ENCODE data around the gene PTPRD. TPM values are rescaled to one million over a fixed set of nuclear protein-coding genes. Genes with fewer than 3 reads are reported as not detected.

PTPRD gene
- total and polyA plus RNA-seq, 9 of the 15 experiments (the other 6 are each of a cell fraction or from before 2014, with no cell fraction given), result 0.11 TPM; not detected in 8

GRCh38 chr9:10148796-10149195 lies 464.0 kb downstream of the PTPRD start:
- no peaks in the 10 kb centered on the region for H3K9me3 ChIP-seq (replicated peaks; ENCODE audit: control insufficient read depth, insufficient read depth, low read depth, low read length)
- no peaks in the 10 kb centered on the region for H4K20me1 ChIP-seq (replicated peaks; ENCODE audit: control insufficient read depth, insufficient read depth, low read length)
- in situ Hi-C loops (cut with MboI), result no loop called here
- H3K27me3 ChIP-seq (ENCODE audit: control insufficient read depth in 2 of 2, insufficient read depth in 2 of 2, low read length in 2 of 2), result no peaks in the 10 kb centered on the region
- no peak overlapping the region for H3K27ac ChIP-seq (ENCODE audit: extremely low read depth, low read depth, low read length)
- BruUV-seq (replicated peaks), result no TSS peak
- H3K79me2 ChIP-seq (ENCODE audit: control insufficient read depth, insufficient read depth, low read length), result no peaks in the 10 kb centered on the region
- POLR2A ChIA-PET, result no interaction called here
- H2AFZ ChIP-seq (ENCODE audit: low read depth, low read length), result no peak overlapping the region
- intact Hi-C loops (cut with micrococcal nuclease), result no loop called here
- no peaks in the 10 kb centered on the region for H3K4me1 ChIP-seq (replicated peaks in 1 of 2; ENCODE audit: control insufficient read depth in 2 of 2, insufficient read depth in 2 of 2, low read length in 2 of 2)
- CTCF ChIA-PET (ENCODE audit: low intra/inter-chr PET ratio), result no interaction called here
- no peak overlapping the region for H3K4me2 ChIP-seq (ENCODE audit: insufficient read depth, low read length)
- no peaks in the 10 kb centered on the region for H3K9me1 ChIP-seq (ENCODE audit: control insufficient read depth, insufficient read depth, low read length)
- ATAC-seq (no peak), DNase-seq (ENCODE audit: extremely low read depth in 1 of 4, low spot score in 3 of 4) (no peak), FAIRE-seq (no peak)
- H3K36me3 ChIP-seq (ENCODE audit: control insufficient read depth, insufficient read depth, low read length), result no peaks in the 10 kb centered on the region
- no peak overlapping the region for H3K4me3 ChIP-seq
- TF ChIP-seq ZMIZ1 (IDR thresholded peaks at IDR 0.05; ENCODE audit: low read depth in 2 of 2, low read length in 2 of 2), result no peak
- TF ChIP-seq ZNF639 (CRISPR knock-in tag; conservative IDR thresholded peaks at IDR 0.05 in 1 of 2, IDR thresholded peaks at IDR 0.05 in 1 of 2), result no peak
- TF ChIP-seq ZNF695 (CRISPR knock-in tag; IDR thresholded peaks at IDR 0.05), result no peak
- TF ChIP-seq NUFIP1 (IDR thresholded peaks at IDR 0.05; ENCODE audit: partially characterized antibody), result no peak
- TF ChIP-seq KAT7 (CRISPR knock-in tag; IDR thresholded peaks at IDR 0.05; ENCODE audit: borderline replicate concordance), result no peak
- no peak for TF ChIP-seq BHLHE40 (IDR thresholded peaks at IDR 0.05; ENCODE audit: low read length)
- no peak for TF ChIP-seq KDM4B (IDR thresholded peaks at IDR 0.05; ENCODE audit: borderline replicate concordance in 2 of 2, low read depth in 1 of 2)
- no peak for TF ChIP-seq LEF1 (IDR thresholded peaks at IDR 0.05)
- no peak for TF ChIP-seq CBFB (CRISPR knock-in tag; IDR thresholded peaks at IDR 0.05)
- no peak for TF ChIP-seq GABPB1 (CRISPR knock-in tag; IDR thresholded peaks at IDR 0.05)
- no peak for TF ChIP-seq E2F1 (CRISPR knock-in tag; IDR thresholded peaks at IDR 0.05)
- TF ChIP-seq ZNF444 (CRISPR knock-in tag; IDR thresholded peaks at IDR 0.05), result no peak
- TF ChIP-seq ZZZ3 (IDR thresholded peaks at IDR 0.05), result no peak
- TF ChIP-seq HNRNPLL (IDR thresholded peaks at IDR 0.05; ENCODE audit: low read depth, low read length, poor library complexity, severe bottlenecking), result no peak
- no peak for TF ChIP-seq ZNF707 (CRISPR knock-in tag; conservative IDR thresholded peaks at IDR 0.05)
- TF ChIP-seq USF2 (CRISPR knock-in tag; IDR thresholded peaks at IDR 0.05), result no peak
- TF ChIP-seq ZNF133 (CRISPR knock-in tag; IDR thresholded peaks at IDR 0.05), result no peak
- H3K9ac ChIP-seq (ENCODE audit: insufficient read depth in 1 of 2, low read depth in 2 of 2, low read length in 2 of 2), result no peak overlapping the region
